H9 (cell line): ENCODE data around the gene DCC. TPM values are rescaled to one million over a fixed set of nuclear protein-coding genes. Genes with fewer than 3 reads are reported as not detected.
A peak's percentile ranks its signal among the peaks of the same experiment; 100 is the strongest.

Source experiments
- DNase-seq: peaks from one replicate; pipeline ENCODE4 v3.0.0-alpha.2; 2017
- H2AFZ ChIP-seq: one replicate; pipeline ENCODE4 v1.6.1; 2013; ENCODE audit warnings: mild to moderate bottlenecking, low read length, control low read depth, moderate library complexity
- H2AK5ac ChIP-seq: 2 replicates; pipeline ENCODE4 v1.6.1; 2013; ENCODE audit warnings: low read length, control low read depth, mixed read lengths; ENCODE audit not compliant: insufficient read length
- H2BK120ac ChIP-seq: one replicate; pipeline ENCODE4 v1.6.1; 2013; ENCODE audit warnings: low read depth, mild to moderate bottlenecking, low read length, control low read depth, inconsistent platforms; ENCODE audit not compliant: poor library complexity, severe bottlenecking
- H2BK12ac ChIP-seq: 2 replicates; pipeline ENCODE4 v1.6.1; 2013; ENCODE audit warnings: low read length, control low read depth, mixed read lengths, low read depth; ENCODE audit not compliant: insufficient read length
- H2BK15ac ChIP-seq: 2 replicates; pipeline ENCODE4 v1.6.1; 2013; ENCODE audit warnings: low read depth, low read length, control low read depth
- H2BK20ac ChIP-seq: one replicate; pipeline ENCODE4 v1.6.1; 2013; ENCODE audit warnings: low read depth, mild to moderate bottlenecking, low read length, control low read depth, inconsistent platforms; ENCODE audit not compliant: poor library complexity, severe bottlenecking
- H2BK5ac ChIP-seq: 2 replicates; pipeline ENCODE4 v1.6.1; 2013; ENCODE audit warnings: low read length, control low read depth, mixed read lengths; ENCODE audit not compliant: insufficient read length
- H3K14ac ChIP-seq: 2 replicates; pipeline ENCODE4 v1.6.1; 2013; ENCODE audit warnings: low read length, control low read depth; ENCODE audit not compliant: insufficient read depth
- H3K18ac ChIP-seq: 2 replicates; pipeline ENCODE4 v1.6.1; 2013; ENCODE audit warnings: low read depth, mild to moderate bottlenecking, mixed read lengths, low read length, control low read depth; ENCODE audit not compliant: insufficient read length
- H3K23ac ChIP-seq: 2 replicates; pipeline ENCODE4 v1.6.1; 2013; ENCODE audit warnings: low read length, control low read depth, mixed read lengths, low read depth; ENCODE audit not compliant: insufficient read length
- H3K23me2 ChIP-seq: 2 replicates; pipeline ENCODE4 v1.6.1; 2013; ENCODE audit warnings: low read depth, mild to moderate bottlenecking, mixed read lengths, low read length, control low read depth; ENCODE audit not compliant: insufficient read length, poor library complexity, severe bottlenecking
- H3K27ac ChIP-seq: 2 replicates; pipeline ENCODE4 v1.5.1; 2013; ENCODE audit warnings: low read length, control low read depth, mixed read lengths, low read depth; ENCODE audit not compliant: insufficient read length
- H3K27me3 ChIP-seq: 2 replicates; pipeline ENCODE4 v1.6.1; 2013; ENCODE audit warnings: low read length, control low read depth, inconsistent platforms; ENCODE audit not compliant: insufficient read depth
- H3K4ac ChIP-seq: 2 replicates; pipeline ENCODE4 v1.6.1; 2013; ENCODE audit warnings: low read depth, mild to moderate bottlenecking, control low read depth, inconsistent platforms, low read length, moderate library complexity
- H3K4me1 ChIP-seq: 2 replicates; pipeline ENCODE4 v1.6.1; 2013; ENCODE audit warnings: low read length, control low read depth, inconsistent platforms; ENCODE audit not compliant: insufficient read depth
- H3K4me2 ChIP-seq: 2 replicates; pipeline ENCODE4 v1.6.1; 2013; ENCODE audit warnings: low read length, control low read depth, mixed read lengths; ENCODE audit not compliant: insufficient read length, insufficient read depth
- H3K56ac ChIP-seq: 2 replicates; pipeline ENCODE4 v1.6.1; 2013; ENCODE audit warnings: low read depth, mild to moderate bottlenecking, mixed read lengths, low read length, control low read depth; ENCODE audit not compliant: insufficient read length
- H3K79me1 ChIP-seq: 2 replicates; pipeline ENCODE4 v1.6.1; 2013; ENCODE audit warnings: low read depth, mild to moderate bottlenecking, moderate library complexity, low read length, control low read depth, inconsistent platforms; ENCODE audit not compliant: insufficient read depth, poor library complexity, severe bottlenecking
- H3K79me2 ChIP-seq: 2 replicates; pipeline ENCODE4 v1.6.1; 2013; ENCODE audit warnings: low read length, control low read depth, inconsistent platforms; ENCODE audit not compliant: insufficient read depth
- H3K9ac ChIP-seq: 2 replicates; pipeline ENCODE4 v1.6.1; 2013; ENCODE audit warnings: low read length, control low read depth, mixed read lengths; ENCODE audit not compliant: insufficient read length; ENCODE audit errors: extremely low read depth
- H3K9me3 ChIP-seq: one replicate; pipeline ENCODE4 v1.6.1; 2013; ENCODE audit warnings: low read depth, low read length, inconsistent platforms; ENCODE audit not compliant: control insufficient read depth
- H3T11ph ChIP-seq: one replicate; pipeline ENCODE4 v1.6.1; 2013; ENCODE audit warnings: mild to moderate bottlenecking, low read length, control low read depth, inconsistent platforms
- H4K20me1 ChIP-seq: one replicate; pipeline ENCODE4 v1.6.1; 2013; ENCODE audit not compliant: control insufficient read depth, insufficient read length, insufficient read depth
- H4K5ac ChIP-seq: 2 replicates; pipeline ENCODE4 v1.6.1; 2013; ENCODE audit warnings: low read depth, mild to moderate bottlenecking, mixed read lengths, low read length, control low read depth; ENCODE audit not compliant: insufficient read length
- H4K8ac ChIP-seq: replicated peaks from 2 replicates; pipeline ENCODE4 v1.6.1; 2013; ENCODE audit warnings: low read length, control low read depth, mixed read lengths, low read depth; ENCODE audit not compliant: insufficient read length
- H4K91ac ChIP-seq: 2 replicates; pipeline ENCODE4 v1.6.1; 2013; ENCODE audit warnings: low read depth, mild to moderate bottlenecking, moderate library complexity, mixed read lengths, low read length, control low read depth; ENCODE audit not compliant: insufficient read length
- H3K27ac Mint-ChIP-seq, 3 experiments: 2 replicates in 2 of 3; 3 replicates in 1 of 3; pipeline ENCODE4 v1.8.0; 2020 to 2021; ENCODE audit warnings: mixed read lengths in 3 of 3, mild to moderate bottlenecking in 1 of 3, moderate library complexity in 1 of 3
- H3K27me3 Mint-ChIP-seq: 2 replicates; pipeline ENCODE4 v1.8.0; 2021; ENCODE audit warnings: low read depth, mild to moderate bottlenecking, moderate library complexity, mixed read lengths
- H3K36me3 Mint-ChIP-seq, 3 experiments: 2 replicates in 2 of 3; 3 replicates in 1 of 3; pipeline ENCODE4 v1.8.0; 2020 to 2021; ENCODE audit warnings: low read depth in 3 of 3, mixed read lengths in 3 of 3; ENCODE audit not compliant: insufficient read depth in 1 of 3
- H3K4me1 Mint-ChIP-seq, 2 experiments: 2 replicates each; pipeline ENCODE4 v1.8.0; 2020; ENCODE audit warnings: mixed read lengths in 2 of 2
- H3K4me3 Mint-ChIP-seq, 2 experiments: 2 replicates in 1 of 2; 3 replicates in 1 of 2; pipeline ENCODE4 v1.8.0; 2020 to 2021; ENCODE audit warnings: mild to moderate bottlenecking in 2 of 2, mixed read lengths in 2 of 2, moderate library complexity in 1 of 2
- H3K9me3 Mint-ChIP-seq, 2 experiments: 2 replicates in 1 of 2; 3 replicates in 1 of 2; pipeline ENCODE4 v1.8.0; 2020; ENCODE audit warnings: mild to moderate bottlenecking in 2 of 2, mixed read lengths in 2 of 2, moderate library complexity in 1 of 2
- WGBS: extraction: QIAGEN DNeasy Blood & Tissue Kit; methylation state at CpG from one replicate; pipeline ENCODE4 v1.1.7; 2013; ENCODE audit warnings: missing lambda C conversion rate, low lambda C conversion rate, mixed read lengths; ENCODE audit not compliant: insufficient read length; ENCODE audit errors: extremely low coverage; 5-methylcytosine and 5-hydroxymethylcytosine counted together
- total RNA-seq: library from RNA; stranded (reverse); gene quantifications from 2 replicates; pipeline ENCODE4 v1.2.1, GENCODE V29; 2021
- TF ChIP-seq, protein P1 (sequence below): fragments of 200-600 bp; sonication (generic); conservative IDR thresholded peaks from 3 replicates; pipeline ENCODE4 v1.8.0; 2021; ENCODE audit warnings: antibody characterized with exemption, mild to moderate bottlenecking

The DCC gene
- total RNA-seq, 1 experiment from 2014 or later, result 0.35 TPM

- TF ChIP-seq, protein P1, sequence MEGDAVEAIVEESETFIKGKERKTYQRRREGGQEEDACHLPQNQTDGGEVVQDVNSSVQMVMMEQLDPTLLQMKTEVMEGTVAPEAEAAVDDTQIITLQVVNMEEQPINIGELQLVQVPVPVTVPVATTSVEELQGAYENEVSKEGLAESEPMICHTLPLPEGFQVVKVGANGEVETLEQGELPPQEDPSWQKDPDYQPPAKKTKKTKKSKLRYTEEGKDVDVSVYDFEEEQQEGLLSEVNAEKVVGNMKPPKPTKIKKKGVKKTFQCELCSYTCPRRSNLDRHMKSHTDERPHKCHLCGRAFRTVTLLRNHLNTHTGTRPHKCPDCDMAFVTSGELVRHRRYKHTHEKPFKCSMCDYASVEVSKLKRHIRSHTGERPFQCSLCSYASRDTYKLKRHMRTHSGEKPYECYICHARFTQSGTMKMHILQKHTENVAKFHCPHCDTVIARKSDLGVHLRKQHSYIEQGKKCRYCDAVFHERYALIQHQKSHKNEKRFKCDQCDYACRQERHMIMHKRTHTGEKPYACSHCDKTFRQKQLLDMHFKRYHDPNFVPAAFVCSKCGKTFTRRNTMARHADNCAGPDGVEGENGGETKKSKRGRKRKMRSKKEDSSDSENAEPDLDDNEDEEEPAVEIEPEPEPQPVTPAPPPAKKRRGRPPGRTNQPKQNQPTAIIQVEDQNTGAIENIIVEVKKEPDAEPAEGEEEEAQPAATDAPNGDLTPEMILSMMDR, result no peak
- H2BK120ac ChIP-seq, result no peak overlapping the region
- no peak overlapping the region for H2BK12ac ChIP-seq
- H3K56ac ChIP-seq, result no peak overlapping the region
- H2BK15ac ChIP-seq, result no peak overlapping the region
- H3K9me3 Mint-ChIP-seq, result peaks cover under 1% of the 10 kb centered on the region in 2 experiments; a peak in 2 of 5 replicates
- H3K27ac ChIP-seq, result no peak overlapping the region
- no peaks in the 10 kb centered on the region for H3K79me2 ChIP-seq
- no peak overlapping the region for H2AK5ac ChIP-seq
- no peaks in the 10 kb centered on the region for H3K27me3 ChIP-seq
- H3K18ac ChIP-seq, result no peak overlapping the region
- no peak overlapping the region for H3K4me2 ChIP-seq
- no peak for DNase-seq
- no peak overlapping the region for H3K9ac ChIP-seq
- H3K79me1 ChIP-seq, result no peaks in the 10 kb centered on the region
- H2BK5ac ChIP-seq, result no peak overlapping the region
- no peak overlapping the region for H2AFZ ChIP-seq
- H3K27ac Mint-ChIP-seq, result peak overlapping the region in 1 of 3 experiments; percentile 71; a peak in 1 of 7 replicates
- WGBS, result no CpG with 5 or more reads among the region's 4 CpGs
- no peak overlapping the region for H3K14ac ChIP-seq
- no peak overlapping the region for H3K4ac ChIP-seq
- H3T11ph ChIP-seq, result no peak overlapping the region
- H3K27me3 Mint-ChIP-seq, result no peaks in the 10 kb centered on the region
- H2BK20ac ChIP-seq, result no peak overlapping the region
- no peak overlapping the region for H3K23ac ChIP-seq
- H4K8ac ChIP-seq, result no peak overlapping the region
- no peak overlapping the region for H4K91ac ChIP-seq
- H3K4me1 Mint-ChIP-seq, result no peaks in the 10 kb centered on the region
- no peaks in the 10 kb centered on the region for H3K23me2 ChIP-seq
- no peaks in the 10 kb centered on the region for H3K4me1 ChIP-seq
- H3K9me3 ChIP-seq, result no peaks in the 10 kb centered on the region
- no peaks in the 10 kb centered on the region for H3K36me3 Mint-ChIP-seq
- no peak overlapping the region for H4K5ac ChIP-seq
- H3K4me3 Mint-ChIP-seq, result no peak overlapping the region
- H4K20me1 ChIP-seq, result no peaks in the 10 kb centered on the region
Observed at GRCh38 chr18:52544086-52544485, 204.1 kb downstream of the DCC start.
